Omental fat pad (tissue), 4 donors: ENCODE measurements around the gene PEDS1. TPM values are rescaled to one million over a fixed set of nuclear protein-coding genes. Genes with fewer than 3 reads are reported as not detected.
A peak's percentile ranks its signal among the peaks of the same experiment; 100 is the strongest.

Source experiments
- ATAC-seq: fragments of 150-250 bp; one replicate; pipeline ENCODE4 v1.9.1; 2016; ENCODE audit warnings: mild to moderate bottlenecking, moderate library complexity; ENCODE audit not compliant: low FRiP score
- DNase-seq: peaks from one replicate; pipeline ENCODE4 v3.0.0-alpha.2; 2019; ENCODE audit warnings: low spot score
- CTCF ChIP-seq, 3 donors: fragments of 450-650 bp; IDR thresholded peaks; one replicate each; pipeline ENCODE4 v1.5.1; 2016 to 2017; ENCODE audit warnings: antibody characterized with exemption in 3 of 3, mild to moderate bottlenecking in 3 of 3, moderate library complexity in 2 of 3
- total RNA-seq, 4 donors: library from RNA; depleted of rRNA; stranded (reverse); fragments of >200 nt; gene quantifications; one replicate each; pipeline ENCODE4 v1.1.0, GENCODE V29; 2016

Gene PEDS1
- total RNA-seq, 4 donors from 2014 or later, result 20.8 to 61.5 (median 29.0) TPM

- DNase-seq (no peak), ATAC-seq (peak; percentile 84)
- no peak for TF ChIP-seq CTCF (IDR thresholded peaks at IDR 0.05)
These were observed 9.2 kb downstream of the PEDS1 start for GRCh38 chr20:50144362-50144761.

- TF ChIP-seq CTCF (IDR thresholded peaks at IDR 0.05), result no peak
- ATAC-seq (no peak), DNase-seq (no peak)
These were observed 10.7 kb downstream of the PEDS1 start for GRCh38 chr20:50142812-50143211.

GRCh38 chr20:50141811-50142561, 11.5 kb downstream of the PEDS1 start:
- DNase-seq (no peak), ATAC-seq (no peak)
- no peak for TF ChIP-seq CTCF (IDR thresholded peaks at IDR 0.05)

- TF ChIP-seq CTCF (IDR thresholded peaks at IDR 0.05), result no peak
- DNase-seq (no peak), ATAC-seq (no peak)
These were observed 12.4 kb downstream of the PEDS1 start for GRCh38 chr20:50141018-50141675.

GRCh38 chr20:50140339-50140859, 13.1 kb downstream of the PEDS1 start:
- no peak for TF ChIP-seq CTCF (IDR thresholded peaks at IDR 0.05)
- DNase-seq (no peak), ATAC-seq (no peak)

- ATAC-seq, result no peak
- DNase-seq, result no peak
- no peak for TF ChIP-seq CTCF (IDR thresholded peaks at IDR 0.05)
These were observed 14.8 kb downstream of the PEDS1 start for GRCh38 chr20:50138479-50139393.
